Heart left ventricle (tissue), 16 donors: Measurements from ENCODE around the gene OR4S2. TPM values are rescaled to one million over a fixed set of nuclear protein-coding genes. Genes with fewer than 3 reads are reported as not detected.

Experiments used
- ATAC-seq, 4 donors: fragments of 200-7000 bp; cut with Tn5 transposase; one replicate each; pipeline ENCODE4 v1.9.1; 2020 to 2022; ENCODE audit warnings: moderate library complexity in 4 of 4, mild to moderate bottlenecking in 3 of 4, moderate number of reproducible peaks in 1 of 4
- DNase-seq, 5 donors: peaks; one replicate each; pipeline ENCODE4 v3.0.0-alpha.2; 2020
- H3K27ac ChIP-seq, 12 donors: fragments of 200-600 bp; sonication (generic) in 4 of 12; one replicate each; pipeline versions ENCODE4 v1.5.0 to v1.8.0; 2016 to 2022; ENCODE audit warnings: mild to moderate bottlenecking in 2 of 12
- H3K27me3 ChIP-seq, 9 donors: fragments of 200-600 bp; sonication (generic) in 2 of 9; one replicate each; pipeline versions ENCODE4 v1.5.1 to v1.8.0; 2016 to 2022; ENCODE audit warnings: mild to moderate bottlenecking in 3 of 9
- H3K36me3 ChIP-seq, 9 donors: fragments of 200-600 bp; sonication (generic) in 2 of 9; one replicate each; pipeline versions ENCODE4 v1.5.0 to v1.8.0; 2018 to 2022; ENCODE audit warnings: mild to moderate bottlenecking in 2 of 9
- H3K4me1 ChIP-seq, 12 donors: fragments of 200-600 bp; sonication (generic) in 4 of 12; one replicate each; pipeline versions ENCODE4 v1.5.0 to v1.8.0; 2016 to 2022; ENCODE audit warnings: mild to moderate bottlenecking in 3 of 12
- H3K4me3 ChIP-seq, 12 donors: fragments of 200-600 bp; sonication (generic) in 4 of 12; one replicate each; pipeline versions ENCODE4 v1.5.0 to v1.8.0; 2017 to 2022; ENCODE audit warnings: mild to moderate bottlenecking in 9 of 12, moderate library complexity in 4 of 12
- H3K9me3 ChIP-seq, 12 donors: fragments of 200-600 bp; sonication (generic) in 4 of 12; one replicate each; pipeline versions ENCODE4 v1.5.0 to v1.8.0; 2016 to 2022; ENCODE audit warnings: mild to moderate bottlenecking in 1 of 12
- CTCF ChIP-seq, 12 donors: fragments of 200-600 bp; sonication (generic) in 4 of 12; IDR thresholded peaks; one replicate each; pipeline versions ENCODE4 v1.5.0 to v1.8.0; 2018 to 2022; ENCODE audit warnings: antibody characterized with exemption in 12 of 12, mild to moderate bottlenecking in 5 of 12
- POLR2A ChIP-seq, 2 donors: fragments of 450-650 bp; IDR thresholded peaks; one replicate each; pipeline ENCODE4 v1.6.1; 2017; ENCODE audit warnings: antibody characterized with exemption in 2 of 2, mild to moderate bottlenecking in 2 of 2, moderate library complexity in 2 of 2
- WGBS, 4 donors: extraction: QIAGEN DNeasy Blood & Tissue Kit in 2 of 4; methylation state at CpG; one replicate each; pipeline versions ENCODE4 v1.1.5 to v1.1.7; 2013 to 2018; 5-methylcytosine and 5-hydroxymethylcytosine counted together
- intact Hi-C, 10 donors: fragments of 100-400 bp; cut with DNase I; formaldehyde crosslinking; loops; one replicate each; pipeline versions ENCODE4 v1.11.1 to v1.14.2; 2022
- polyA plus RNA-seq, 2 donors: library from polyadenylated mRNA; stranded (reverse); fragments of 200-250 nt; gene quantifications; one replicate each; pipeline ENCODE4 v1.2.3, GENCODE V29; 2013
- total RNA-seq, 9 donors: library from RNA; depleted of rRNA in 2 of 9; stranded (reverse); fragments of >200 nt in 2 of 9; fragmentation: NEBNext Ultra II Directional in 3 of 9; extraction: Animal tissue kit (Norgen Biotek cat#: 25700) in 3 of 9; gene quantifications; one replicate each; pipeline versions ENCODE4 v1.1.0 to v1.2.4, GENCODE V29; 2016 to 2023
- donor health status: ischemic (EF 13 %, LVEDD 7.1; RV severe dilation, severe dysfunction).
- donor health status: healthy with polysubstance abuse.
- donor health status: DM: no; HTN: yes; CAD: no.
- donor health status: DM: no; HTN: no; CAD: no.
- donor health status: ischemic (EF 25% LVEDD 6.9; RV normal size, moderate dysfunction).
- donor health status: ischemic (EF 25% LVEDD 5.7; RV mildly dilated, moderate dysfunction).
- donor health status: healthy.
- donor health status: DM: yes; HTN: yes; CAD: no.
- donor health status: ischemic (EF 35%, LVEDD 5.7; RV mildly dilated, moderate dysfunction).
- donor health status: nonischemic (EF 11% LVEDD 7.7; RV severe dilation, severe dysfunction).
- donor health status: DM: yes; HTN: yes; CAD: no.
- donor health status: PGD.
- donor health status: ischemic (EF 29% LVEDD 5.4; RV normal size, mild dysfunction).
- donor health status: nonischemic (EF 23%, LVEDD 6.1; RV moderate dilation, normal function).

Gene OR4S2
- total and polyA plus RNA-seq, 11 donors, result not detected

- TF ChIP-seq CTCF (IDR thresholded peaks at IDR 0.05) (no peak), POLR2A (IDR thresholded peaks at IDR 0.05) (no peak)
- WGBS, 4 donors, result 57 to 77% (median 64%) methylated on average over 1 of the region's 1 CpG
- intact Hi-C loops, result loop anchor here in 1 of 10 donors (10.0 kb wide), 1 partner anchor 77 kb away; no protein-coding TSS in a partner anchor
- ATAC-seq (no peak), DNase-seq (no peak)
- Histone ChIP-seq H3K27ac (no peak within 1 kb of the TSS), H3K36me3 (no peaks in the 10 kb centered on the region), H3K27me3 (no peaks in the 10 kb centered on the region), H3K4me1 (no peaks in the 10 kb centered on the region), H3K4me3 (no peak within 1 kb of the TSS), H3K9me3 (no peaks in the 10 kb centered on the region)
Measured at GRCh38 chr11:55661901-55662300, 13.8 kb downstream of the OR4S2 start, which contains the start of gene OR4C6. OR4C6 (plus strand) TSS chr11:55662201; CDS start chr11:55665167, 2,966 bp downstream.

GRCh38 chr11:55669376-55669775 lies 21.2 kb downstream of the OR4S2 start:
- TF ChIP-seq POLR2A (IDR thresholded peaks at IDR 0.05) (no peak), CTCF (IDR thresholded peaks at IDR 0.05) (no peak)

GRCh38 chr11:55673860-55674259 lies 25.7 kb downstream of the OR4S2 start:
- intact Hi-C loops, result no loop called here
- TF ChIP-seq POLR2A (IDR thresholded peaks at IDR 0.05) (no peak), CTCF (IDR thresholded peaks at IDR 0.05) (no peak)
- Histone ChIP-seq H3K27ac (no peak overlapping the region), H3K36me3 (no peaks in the 10 kb centered on the region), H3K9me3 (no peaks in the 10 kb centered on the region), H3K27me3 (no peaks in the 10 kb centered on the region), H3K4me3 (no peak overlapping the region), H3K4me1 (no peaks in the 10 kb centered on the region)
- ATAC-seq (no peak), DNase-seq (no peak)
- WGBS, 4 donors, result 50 to 61% (median 52%) methylated on average over 5 of the region's 5 CpGs

More at GRCh38 chr11:55669376-55669775, 21.2 kb downstream of the OR4S2 start:
- ATAC-seq (no peak), DNase-seq (no peak)
- Histone ChIP-seq H3K36me3 (no peaks in the 10 kb centered on the region), H3K27ac (no peak overlapping the region), H3K4me3 (no peak overlapping the region), H3K9me3 (no peaks in the 10 kb centered on the region), H3K27me3 (no peaks in the 10 kb centered on the region), H3K4me1 (no peaks in the 10 kb centered on the region)
- intact Hi-C loops, result loop anchor here in 1 of 10 donors (10.0 kb wide), 1 partner anchor 85 kb away; no protein-coding TSS in a partner anchor
- 37 to 47% (median 42%) methylated on average over 2 of the region's 2 CpGs for WGBS, 4 donors

- peaks cover 0 to 12% (median 2%) of the 10 kb centered on the region in 12 donors for H3K9me3 ChIP-seq
- no peak overlapping the region for H3K4me3 ChIP-seq
- no peaks in the 10 kb centered on the region for H3K27me3 ChIP-seq
- no peak for ATAC-seq
- TF ChIP-seq POLR2A (IDR thresholded peaks at IDR 0.05) (no peak), CTCF (IDR thresholded peaks at IDR 0.05) (no peak)
- DNase-seq, result no peak
- no peak overlapping the region for H3K27ac ChIP-seq
- intact Hi-C loops, result loop anchor here in 2 of 10 donors (10.0 kb wide), 1 partner anchor 113 kb away; no protein-coding TSS in a partner anchor
- WGBS, 4 donors, result 67 to 74% (median 72%) methylated on average over 3 of the region's 3 CpGs
- no peaks in the 10 kb centered on the region for H3K36me3 ChIP-seq
- no peaks in the 10 kb centered on the region for H3K4me1 ChIP-seq
Measured at GRCh38 chr11:55697817-55698216, 49.7 kb downstream of the OR4S2 start.
